Activated CD4-positive, alpha-beta T cell treated with anti-CD3 and anti-CD28 coated beads, Interleukin-2, amount 10 ng/mL, durations not matched to agents 24 days and 14 days (primary cell): Measurements from ENCODE around the gene MAN2A2. TPM values are rescaled to one million over a fixed set of nuclear protein-coding genes. Genes with fewer than 3 reads are reported as not detected.
A peak's percentile ranks its signal among the peaks of the same experiment; 100 is the strongest.
"Not testable (repeated sequence)": the region's sequence is repeated elsewhere in the genome, so short reads cannot be mapped to it uniquely, and the experiment has no call there.

Source experiments
- DNase-seq: peaks from one replicate; pipeline ENCODE4 v3.0.0; 2022
- H3K27ac Mint-ChIP-seq: one replicate; pipeline ENCODE4 v1.8.0; 2022; ENCODE audit warnings: mild to moderate bottlenecking, mixed read lengths
- H3K27me3 Mint-ChIP-seq: one replicate; pipeline ENCODE4 v1.8.0; 2022; ENCODE audit warnings: mixed read lengths
- H3K36me3 Mint-ChIP-seq: one replicate; pipeline ENCODE4 v1.8.0; 2022; ENCODE audit warnings: low read depth, mild to moderate bottlenecking, mixed read lengths
- H3K4me1 Mint-ChIP-seq: one replicate; pipeline ENCODE4 v1.8.0; 2021; ENCODE audit warnings: mixed read lengths
- H3K4me3 Mint-ChIP-seq: one replicate; pipeline ENCODE4 v1.8.0; 2022; ENCODE audit warnings: mild to moderate bottlenecking, moderate library complexity, mixed read lengths
- H3K9me3 Mint-ChIP-seq: one replicate; pipeline ENCODE4 v1.8.0; 2021; ENCODE audit warnings: mixed read lengths
- intact Hi-C: fragments of 100-400 bp; cut with micrococcal nuclease; formaldehyde crosslinking; loops from one replicate; pipeline ENCODE4 v1.15.1; 2023
- total RNA-seq: library from RNA; stranded (reverse); gene quantifications from 2 replicates; pipeline ENCODE4 v1.2.3, GENCODE V29; 2022

MAN2A2 gene
- total RNA-seq, 1 donor from 2014 or later, result 196 TPM

DNA sequence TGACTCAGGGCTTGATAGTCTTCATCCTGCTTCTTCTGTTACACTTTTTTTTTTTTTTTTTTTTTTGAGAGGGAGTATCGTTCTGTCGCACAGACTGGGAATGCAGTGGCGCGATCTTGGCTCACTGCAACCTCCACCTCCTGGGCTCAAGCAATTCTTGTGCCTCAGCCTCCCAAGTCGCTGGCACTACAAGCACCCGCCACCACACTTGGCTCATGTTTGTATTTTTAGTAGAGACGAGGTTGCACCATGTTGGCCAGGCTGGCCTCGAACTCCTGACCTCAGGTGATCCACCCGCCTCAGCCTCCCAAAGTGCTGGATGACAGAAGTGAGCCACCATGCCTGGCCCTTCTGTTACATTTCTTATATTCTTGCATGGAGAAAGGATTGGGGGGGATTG is 28.1 kb upstream of the MAN2A2 start:
- not testable (repeated sequence) for H3K27me3 Mint-ChIP-seq, DNase-seq, H3K9me3 Mint-ChIP-seq
- Mint-ChIP-seq H3K36me3 (peaks cover 85% of the 10 kb centered on the region), H3K4me3 (peak overlapping the region; percentile 95), H3K4me1 (peaks cover 48% of the 10 kb centered on the region), H3K27ac (peak overlapping the region; percentile 78)
- intact Hi-C loops, result loop anchor here (5.0 kb wide), 2 partner anchors 57 to 228 kb away; partner anchors contain the start of gene HDDC3

- H3K27ac Mint-ChIP-seq, result peak overlapping the region; percentile 78
- no peaks in the 10 kb centered on the region for H3K9me3 Mint-ChIP-seq
- H3K4me1 Mint-ChIP-seq, result peaks cover 42% of the 10 kb centered on the region
These were observed 27.5 kb upstream of the MAN2A2 start for GRCh38 chr15:90875549-90875981.

DNA sequence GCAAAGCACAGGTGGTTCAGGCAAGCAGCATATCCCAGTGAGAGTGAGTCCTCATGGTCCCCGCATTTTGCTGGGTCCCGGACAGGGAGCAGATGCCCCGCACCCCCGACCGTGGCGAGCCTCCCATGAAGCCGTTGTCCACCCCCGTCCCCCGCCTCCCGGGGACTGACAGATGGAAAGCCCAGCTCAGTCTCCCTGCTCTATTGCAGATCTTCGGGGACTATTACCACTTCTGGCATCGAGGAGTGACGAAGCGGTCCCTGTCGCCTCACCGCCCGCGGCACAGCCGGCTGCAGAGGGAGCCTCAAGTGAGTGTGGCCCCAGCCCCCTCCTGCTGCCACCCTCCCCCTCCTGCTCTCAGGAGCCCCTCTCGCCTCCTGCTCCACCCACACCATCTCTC is 27.1 kb upstream of the MAN2A2 start:
- H3K4me3 Mint-ChIP-seq, result peak overlapping the region; percentile 95
- H3K36me3 Mint-ChIP-seq, result peaks cover 79% of the 10 kb centered on the region
- H3K4me1 Mint-ChIP-seq, result peaks cover 41% of the 10 kb centered on the region
- DNase-seq, result no peak
- H3K27ac Mint-ChIP-seq, result peak overlapping the region; percentile 86
- intact Hi-C loops, result no loop called here
- H3K9me3 Mint-ChIP-seq, result no peaks in the 10 kb centered on the region
- H3K27me3 Mint-ChIP-seq, result no peaks in the 10 kb centered on the region

More at GRCh38 chr15:90875549-90875981, 27.5 kb upstream of the MAN2A2 start:
- Mint-ChIP-seq H3K27me3 (no peaks in the 10 kb centered on the region), H3K36me3 (peaks cover 83% of the 10 kb centered on the region), H3K4me3 (peak overlapping the region; percentile 95)
- no peak for DNase-seq
- intact Hi-C loops, result no loop called here

- Mint-ChIP-seq H3K27ac (peak overlapping the region; percentile 86), H3K9me3 (no peaks in the 10 kb centered on the region), H3K4me1 (peaks cover 43% of the 10 kb centered on the region), H3K36me3 (peaks cover 83% of the 10 kb centered on the region), H3K27me3 (no peaks in the 10 kb centered on the region), H3K4me3 (peak overlapping the region; percentile 67)
- no peak for DNase-seq
- intact Hi-C loops, result no loop called here
These were observed 26.5 kb upstream of the MAN2A2 start for GRCh38 chr15:90876512-90877170.

DNA sequence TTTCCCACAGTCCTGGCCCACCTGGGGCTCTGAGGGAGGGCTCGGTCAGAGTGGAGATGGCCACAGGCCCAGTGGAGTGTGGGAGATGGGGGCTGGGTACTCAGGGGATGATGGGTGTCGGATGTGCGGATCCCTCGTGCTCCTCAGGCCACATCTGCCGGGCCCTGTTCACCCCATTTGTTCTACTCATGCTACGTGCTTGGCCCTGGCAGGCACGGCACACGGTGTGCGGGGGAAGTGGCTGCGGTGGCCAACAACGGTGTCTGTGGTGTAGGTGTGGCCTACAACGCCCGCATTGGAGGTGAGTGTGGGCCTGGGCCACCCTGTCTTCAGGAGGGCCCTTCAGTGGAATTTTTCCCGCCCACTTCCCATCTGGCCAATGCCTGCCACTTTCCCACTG is 25.8 kb upstream of the MAN2A2 start:
- DNase-seq, result no peak
- no peaks in the 10 kb centered on the region for H3K27me3 Mint-ChIP-seq
- intact Hi-C loops, result no loop called here
- H3K4me1 Mint-ChIP-seq, result peaks cover 44% of the 10 kb centered on the region
- no peaks in the 10 kb centered on the region for H3K9me3 Mint-ChIP-seq
- peak overlapping the region; percentile 51 for H3K4me3 Mint-ChIP-seq
- peak overlapping the region; percentile 86 for H3K27ac Mint-ChIP-seq
- H3K36me3 Mint-ChIP-seq, result peaks cover 84% of the 10 kb centered on the region

GRCh38 chr15:90877996-90878395 is 25.1 kb upstream of the MAN2A2 start:
- Mint-ChIP-seq H3K27ac (peak overlapping the region; percentile 86), H3K9me3 (no peaks in the 10 kb centered on the region), H3K4me1 (peaks cover 46% of the 10 kb centered on the region), H3K4me3 (peak overlapping the region; percentile 51), H3K36me3 (peaks cover 84% of the 10 kb centered on the region), H3K27me3 (no peaks in the 10 kb centered on the region)
- intact Hi-C loops, result no loop called here
- DNase-seq, result no peak

- peak overlapping the region; percentile 60 for H3K27ac Mint-ChIP-seq
- H3K4me1 Mint-ChIP-seq, result peaks cover 52% of the 10 kb centered on the region
- H3K27me3 Mint-ChIP-seq, result no peaks in the 10 kb centered on the region
These were observed 24.4 kb upstream of the MAN2A2 start for GRCh38 chr15:90878660-90879059.

DNA sequence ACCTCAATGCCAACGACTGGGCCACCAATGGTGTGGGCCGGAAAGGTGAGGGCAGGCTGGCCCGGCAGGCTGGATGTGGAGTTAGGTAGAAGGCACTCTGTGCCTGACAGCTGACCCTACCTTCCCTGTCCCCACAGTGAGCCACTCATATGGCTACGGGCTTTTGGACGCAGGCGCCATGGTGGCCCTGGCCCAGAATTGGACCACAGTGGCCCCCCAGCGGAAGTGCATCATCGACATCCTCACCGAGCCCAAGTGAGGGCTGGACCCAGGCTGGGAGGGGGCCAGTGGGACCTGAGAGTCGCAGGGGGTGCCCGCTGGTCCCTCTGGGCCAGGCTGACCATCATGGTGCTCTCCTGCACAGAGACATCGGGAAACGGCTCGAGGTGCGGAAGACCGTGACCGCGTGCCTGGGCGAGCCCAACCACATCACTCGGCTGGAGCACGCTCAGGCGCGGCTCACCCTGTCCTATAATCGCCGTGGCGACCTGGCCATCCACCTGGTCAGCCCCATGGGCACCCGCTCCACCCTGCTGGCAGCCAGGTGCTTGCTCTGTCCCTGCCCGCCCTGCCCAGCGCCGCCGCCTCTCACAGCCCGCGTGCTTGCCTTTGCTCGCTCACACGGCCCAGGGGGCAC is 23.3 kb upstream of the MAN2A2 start:
- no peak for DNase-seq
- Mint-ChIP-seq H3K36me3 (peaks cover 71% of the 10 kb centered on the region), H3K9me3 (no peaks in the 10 kb centered on the region), H3K27ac (peak overlapping the region; percentile 62), H3K27me3 (no peaks in the 10 kb centered on the region), H3K4me3 (no peak overlapping the region), H3K4me1 (peaks cover 47% of the 10 kb centered on the region)
- intact Hi-C loops, result no loop called here

More at GRCh38 chr15:90878660-90879059, 24.4 kb upstream of the MAN2A2 start:
- Mint-ChIP-seq H3K36me3 (peaks cover 81% of the 10 kb centered on the region), H3K9me3 (no peaks in the 10 kb centered on the region), H3K4me3 (no peak overlapping the region)
- no peak for DNase-seq
- intact Hi-C loops, result no loop called here

- H3K4me3 Mint-ChIP-seq, result no peak overlapping the region
- H3K9me3 Mint-ChIP-seq, result no peaks in the 10 kb centered on the region
- H3K27ac Mint-ChIP-seq, result peak overlapping the region; percentile 15
- peaks cover 50% of the 10 kb centered on the region for H3K4me1 Mint-ChIP-seq
- H3K27me3 Mint-ChIP-seq, result no peaks in the 10 kb centered on the region
- no peak for DNase-seq
- peaks cover 66% of the 10 kb centered on the region for H3K36me3 Mint-ChIP-seq
- intact Hi-C loops, result no loop called here
These were observed 22.5 kb upstream of the MAN2A2 start for GRCh38 chr15:90880381-90881145.

DNA sequence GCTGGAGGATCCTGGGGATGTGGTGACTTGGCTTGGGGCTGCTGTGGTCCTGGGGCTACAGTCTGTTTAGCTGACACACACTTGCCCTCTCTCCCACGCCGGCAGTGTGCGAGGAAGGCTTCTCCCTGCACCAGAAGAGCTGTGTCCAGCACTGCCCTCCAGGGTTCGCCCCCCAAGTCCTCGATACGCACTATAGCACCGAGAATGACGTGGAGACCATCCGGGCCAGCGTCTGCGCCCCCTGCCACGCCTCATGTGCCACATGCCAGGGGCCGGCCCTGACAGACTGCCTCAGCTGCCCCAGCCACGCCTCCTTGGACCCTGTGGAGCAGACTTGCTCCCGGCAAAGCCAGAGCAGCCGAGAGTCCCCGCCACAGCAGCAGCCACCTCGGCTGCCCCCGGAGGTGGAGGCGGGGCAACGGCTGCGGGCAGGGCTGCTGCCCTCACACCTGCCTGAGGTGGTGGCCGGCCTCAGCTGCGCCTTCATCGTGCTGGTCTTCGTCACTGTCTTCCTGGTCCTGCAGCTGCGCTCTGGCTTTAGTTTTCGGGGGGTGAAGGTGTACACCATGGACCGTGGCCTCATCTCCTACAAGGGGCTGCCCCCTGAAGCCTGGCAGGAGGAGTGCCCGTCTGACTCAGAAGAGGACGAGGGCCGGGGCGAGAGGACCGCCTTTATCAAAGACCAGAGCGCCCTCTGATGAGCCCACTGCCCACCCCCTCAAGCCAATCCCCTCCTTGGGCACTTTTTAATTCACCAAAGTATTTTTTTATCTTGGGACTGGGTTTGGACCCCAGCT is 21.7 kb upstream of the MAN2A2 start:
- Mint-ChIP-seq H3K9me3 (no peaks in the 10 kb centered on the region), H3K27ac (peak overlapping the region; percentile 41), H3K27me3 (no peaks in the 10 kb centered on the region), H3K36me3 (peaks cover 63% of the 10 kb centered on the region), H3K4me3 (no peak overlapping the region), H3K4me1 (peaks cover 54% of the 10 kb centered on the region)
- intact Hi-C loops, result no loop called here
- no peak for DNase-seq

- Mint-ChIP-seq H3K4me1 (peaks cover 47% of the 10 kb centered on the region), H3K27me3 (no peaks in the 10 kb centered on the region), H3K4me3 (no peak overlapping the region), H3K36me3 (peaks cover 57% of the 10 kb centered on the region), H3K27ac (peak overlapping the region; percentile 58), H3K9me3 (no peaks in the 10 kb centered on the region)
- intact Hi-C loops, result no loop called here
- DNase-seq, result no peak
These were observed 21.0 kb upstream of the MAN2A2 start for GRCh38 chr15:90881978-90882721.

GRCh38 chr15:90882781-90883525 is 20.1 kb upstream of the MAN2A2 start:
- intact Hi-C loops, result loop anchor here (1.0 kb wide), 1 partner anchor 10 kb away; no protein-coding TSS in a partner anchor

More at GRCh38 chr15:90882781-90883525, 20.1 kb upstream of the MAN2A2 start:
- Mint-ChIP-seq H3K36me3 (peaks cover 54% of the 10 kb centered on the region), H3K4me3 (peak overlapping the region; percentile 51), H3K4me1 (peaks cover 44% of the 10 kb centered on the region), H3K9me3 (no peaks in the 10 kb centered on the region), H3K27me3 (no peaks in the 10 kb centered on the region), H3K27ac (peak overlapping the region; percentile 76)
- no peak for DNase-seq
